NCI-H128 (cell line): Measurements from ENCODE around the gene MOAP1.
"Not testable (repeated sequence)": the region's sequence is repeated elsewhere in the genome, so short reads cannot be mapped to it uniquely, and the experiment has no call there.

Source experiments
- DNase-seq: peaks from one replicate; lab custom pipeline; 2025; ENCODE audit not compliant: unreplicated experiment; lab: John Stamatoyannopoulos, UW

Gene MOAP1

GRCh38 chr14:93186466-93186865 lies 1.8 kb upstream of the MOAP1 start:
- no peak for DNase-seq

DNA sequence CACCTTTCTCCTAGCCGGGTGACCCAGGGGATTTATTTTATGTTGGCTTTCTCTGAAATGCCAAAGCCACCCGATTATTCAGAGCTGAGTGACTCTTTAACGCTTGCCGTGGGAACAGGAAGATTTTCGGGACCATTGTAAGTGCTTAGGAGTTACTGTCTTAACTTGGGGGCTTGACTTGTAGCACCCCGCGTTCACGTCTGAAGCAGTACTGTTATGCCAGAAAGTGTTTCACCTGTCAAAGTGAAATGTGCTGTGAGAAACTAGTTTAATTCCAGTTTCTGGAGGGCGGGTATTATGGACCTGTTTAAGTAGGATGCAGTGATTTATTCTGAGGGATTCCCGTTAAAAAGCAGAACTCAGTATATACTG lies 638 bp upstream of the MOAP1 start:
- DNase-seq, result no peak

DNA sequence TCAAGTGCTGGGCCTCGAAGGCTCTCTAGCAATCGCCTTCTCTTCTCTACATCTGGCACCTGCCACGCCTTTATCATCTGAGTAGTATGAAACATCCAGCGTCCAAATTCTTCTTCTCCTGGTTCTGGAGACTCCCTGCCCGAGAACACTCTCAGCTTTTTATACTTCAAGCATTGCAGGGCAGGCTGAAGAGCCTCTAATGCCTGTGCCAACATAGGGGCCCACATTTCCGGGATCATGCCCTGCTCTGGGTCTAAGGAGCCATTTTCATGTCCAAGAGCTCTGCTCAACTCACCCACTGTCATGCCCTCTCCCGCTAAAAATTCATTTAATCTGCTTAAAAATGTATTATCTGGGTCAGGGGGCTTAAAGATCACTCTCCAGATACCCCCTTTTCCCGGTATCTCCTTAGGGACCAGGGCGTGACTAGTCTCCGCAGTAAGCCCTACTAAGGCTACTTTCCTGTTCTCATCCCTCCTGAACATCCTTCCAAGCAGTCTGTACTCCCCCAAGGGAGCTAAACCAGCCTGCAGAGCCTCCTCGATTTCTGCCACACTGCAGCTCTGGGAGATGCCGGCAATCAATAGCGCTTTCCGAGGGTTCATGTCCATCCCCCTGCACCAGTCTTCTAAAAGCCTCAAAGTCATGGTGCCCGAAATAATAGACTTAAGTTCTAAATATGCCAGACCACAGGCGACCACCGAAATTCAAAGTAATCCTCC lies 940 bp downstream of the MOAP1 start:
- no peak for DNase-seq

GRCh38 chr14:93175492-93175891 lies 9.2 kb downstream of the MOAP1 start:
- DNase-seq, result no peak

DNA sequence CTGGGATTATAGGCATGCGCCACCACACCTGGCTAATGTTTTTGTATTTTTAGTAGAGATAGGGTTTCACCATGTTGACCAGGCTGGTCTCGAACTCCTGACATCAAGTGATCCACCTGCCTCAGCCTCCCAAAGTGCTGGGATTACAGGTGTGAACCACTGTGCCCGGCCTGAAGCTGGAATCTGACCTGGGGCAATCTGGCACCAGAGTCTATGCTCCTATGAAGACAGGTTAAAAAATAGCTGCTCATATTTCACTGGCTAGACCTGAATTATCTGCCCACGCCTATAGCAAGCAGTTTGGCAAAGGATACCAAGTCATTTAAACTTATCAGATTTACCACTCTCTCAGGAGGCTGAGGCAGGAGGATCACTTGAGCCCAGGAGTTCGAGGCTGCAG lies 10.0 kb downstream of the MOAP1 start:
- DNase-seq, result not testable (repeated sequence)

GRCh38 chr14:93173943-93174395 lies 10.7 kb downstream of the MOAP1 start:
- DNase-seq, result no peak

GRCh38 chr14:93171376-93171775 lies 13.3 kb downstream of the MOAP1 start:
- DNase-seq, result no peak

GRCh38 chr14:93170141-93170540 lies 14.6 kb downstream of the MOAP1 start:
- DNase-seq, result not testable (repeated sequence)

DNA sequence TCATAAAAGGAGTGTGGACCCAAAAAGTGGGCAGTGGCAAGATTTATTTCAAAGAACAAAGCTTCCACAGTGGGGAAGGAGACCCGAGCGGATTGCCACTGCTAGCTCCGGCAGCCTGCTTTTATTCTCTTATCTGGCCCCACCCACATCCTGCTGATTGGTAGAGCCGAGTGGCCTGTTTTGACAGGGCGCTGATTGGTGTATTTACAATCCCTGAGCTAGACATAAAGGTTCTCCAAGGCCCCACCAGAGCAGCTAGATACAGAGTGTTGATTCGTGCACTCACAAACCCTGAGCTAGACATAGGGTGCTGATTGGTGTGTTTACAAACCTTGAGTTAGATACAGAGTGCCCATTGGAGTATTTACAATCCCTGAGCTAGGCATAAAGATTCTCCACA lies 15.1 kb downstream of the MOAP1 start:
- DNase-seq, result not testable (repeated sequence)

GRCh38 chr14:93168610-93169009 lies 16.1 kb downstream of the MOAP1 start:
- DNase-seq, result not testable (repeated sequence)

GRCh38 chr14:93165271-93166265 lies 19.1 kb downstream of the MOAP1 start:
- not testable (repeated sequence) for DNase-seq

DNA sequence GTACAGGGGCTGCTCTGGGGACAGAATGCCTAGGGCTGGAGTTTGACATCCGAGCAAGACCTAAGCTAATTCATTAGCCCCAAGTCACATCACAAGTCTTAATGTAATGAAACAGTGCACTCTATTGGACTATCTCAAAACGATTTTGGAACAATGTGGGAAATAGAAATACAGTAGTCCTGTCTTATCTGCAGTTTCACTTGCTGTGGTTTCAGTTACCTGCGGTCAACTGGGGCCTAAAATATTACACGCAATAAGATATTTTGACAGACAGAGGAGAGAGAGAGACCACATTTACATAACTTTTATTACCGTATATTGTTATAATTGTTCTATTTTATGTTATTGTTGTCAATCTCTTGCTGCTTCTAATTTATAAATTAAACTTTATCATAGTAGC lies 21.1 kb downstream of the MOAP1 start:
- no peak for DNase-seq

DNA sequence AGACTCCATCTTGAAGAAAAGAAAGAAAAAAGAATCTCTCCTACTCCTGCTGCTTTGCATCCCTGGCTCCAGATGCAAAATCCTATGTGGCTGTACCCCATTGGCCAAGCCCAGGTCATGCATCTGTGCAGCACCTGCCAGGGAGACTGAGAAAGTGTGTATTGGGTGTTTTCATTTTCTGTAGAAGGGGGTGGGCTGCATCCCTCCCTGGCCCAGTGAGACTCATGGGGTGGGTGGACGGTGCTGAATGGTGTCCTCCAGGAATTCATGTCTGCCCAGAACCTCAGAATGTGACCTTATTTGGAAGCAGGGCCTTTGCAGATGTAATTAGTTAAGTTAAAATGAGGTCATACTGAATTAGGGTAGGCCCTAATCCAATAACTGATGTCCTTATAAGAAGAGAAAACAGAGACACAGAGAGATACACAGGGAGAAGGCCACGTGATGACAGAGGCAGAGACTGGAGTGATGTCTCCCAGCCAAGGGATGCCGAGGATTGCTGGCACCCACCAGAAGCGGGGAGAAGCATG lies 23.2 kb downstream of the MOAP1 start:
- DNase-seq, result no peak

DNA sequence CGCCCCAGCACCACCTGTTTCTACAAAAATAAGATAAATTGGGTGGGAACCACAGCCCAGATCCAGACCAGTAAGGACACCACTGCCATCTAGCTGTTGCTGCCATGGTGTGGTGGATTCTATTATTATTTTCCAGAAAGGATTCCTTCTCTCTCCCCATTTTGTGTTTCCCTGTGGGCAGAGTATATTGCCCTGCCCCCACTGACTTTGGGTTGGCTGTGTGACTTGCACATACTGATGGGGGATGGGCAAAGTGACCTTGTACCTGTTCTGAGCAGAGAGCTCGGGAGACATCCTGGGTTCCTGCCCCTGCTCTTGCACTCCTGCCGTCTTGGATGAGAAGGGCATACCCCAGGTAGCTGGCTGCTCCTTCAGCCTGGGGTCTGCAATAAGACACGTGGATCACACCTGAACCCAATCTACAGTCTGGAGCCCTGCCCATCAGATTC lies 24.3 kb downstream of the MOAP1 start:
- no peak for DNase-seq

DNA sequence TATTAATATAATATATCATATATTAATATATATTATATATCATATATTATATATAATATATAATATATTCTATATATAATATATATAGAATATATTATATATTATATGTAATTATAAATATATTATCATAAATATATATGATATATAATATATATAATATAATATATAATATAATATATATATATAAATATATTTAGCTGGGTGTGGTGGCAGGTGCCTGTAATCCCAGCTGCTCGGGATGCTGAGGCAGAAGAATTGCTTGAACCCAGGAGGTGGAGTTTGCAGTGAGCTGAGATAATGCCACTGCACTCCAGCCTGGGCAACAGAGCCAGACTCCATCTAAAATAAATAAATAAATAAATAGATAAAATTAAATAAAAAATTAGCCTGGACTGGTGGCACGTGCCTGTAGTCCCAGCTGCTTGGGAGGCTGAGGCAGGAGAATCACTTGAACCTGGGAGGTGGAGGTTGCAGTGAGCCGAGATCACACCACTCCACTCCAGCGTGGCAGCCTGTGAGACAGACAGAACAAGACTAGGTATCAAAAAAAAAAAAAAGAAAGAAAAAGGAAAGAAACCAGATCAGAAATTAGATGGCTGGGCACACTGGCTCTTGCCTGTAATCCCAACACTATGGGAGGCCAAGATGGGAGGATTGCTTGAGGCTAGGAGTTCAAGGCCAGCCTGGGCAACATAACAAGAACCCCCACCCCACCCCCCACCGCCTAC lies 24.9 kb downstream of the MOAP1 start:
- not testable (repeated sequence) for DNase-seq

GRCh38 chr14:93158349-93158748 lies 26.3 kb downstream of the MOAP1 start:
- not testable (repeated sequence) for DNase-seq

DNA sequence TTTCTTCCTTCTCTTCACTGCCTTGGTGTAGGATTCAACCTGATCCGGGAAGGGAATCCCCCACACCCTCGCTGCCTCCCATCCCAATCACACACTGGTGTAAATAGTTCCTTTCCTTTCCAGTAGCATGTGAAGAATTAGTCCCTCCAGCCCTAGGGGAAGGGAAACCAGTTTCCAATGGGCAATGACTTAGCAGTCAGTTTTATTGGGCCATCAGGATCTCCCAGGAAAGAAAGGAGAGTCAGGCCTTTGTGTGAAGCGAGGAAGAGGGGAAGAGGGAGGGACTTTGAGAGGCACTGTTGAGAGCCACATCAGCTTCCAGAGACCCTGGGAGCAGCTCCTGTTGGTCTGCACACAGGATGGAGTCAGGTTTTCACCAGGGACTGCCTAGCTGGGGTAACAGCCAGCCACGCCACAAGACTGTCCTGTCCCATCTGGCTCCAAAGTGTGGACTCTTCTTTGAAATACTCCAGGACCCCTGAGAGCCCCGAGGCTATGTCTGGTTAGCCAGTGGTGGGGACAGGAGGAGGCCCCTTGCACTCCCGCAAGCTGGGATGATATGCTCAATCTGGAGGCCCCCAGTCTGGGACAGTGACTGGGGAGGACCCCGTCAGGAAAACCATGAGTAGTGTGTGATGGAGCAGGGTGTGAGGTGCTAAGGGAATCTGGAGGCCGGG lies 27.9 kb downstream of the MOAP1 start:
- no peak for DNase-seq

GRCh38 chr14:93155667-93156066 lies 29.0 kb downstream of the MOAP1 start:
- no peak for DNase-seq

- DNase-seq, result peak; percentile 11
These were observed 31.6 kb downstream of the MOAP1 start for GRCh38 chr14:93153121-93153520.
